Measurements from ENCODE around the gene FAM163B. TPM values are rescaled to one million over a fixed set of nuclear protein-coding genes. Genes with fewer than 3 reads are reported as not detected.

Gene FAM163B
- total and polyA plus RNA-seq, 2 of the 8 experiments (the other 6 are each of a cell fraction or from before 2014, with no cell fraction given) = 0.63 to 1.0 TPM

- POLR2A ChIA-PET (ENCODE audit: partially characterized antibody) = no interaction called here
- no peak overlapping the region for H2BK15ac ChIP-seq (ENCODE audit: low read length)
- no peak overlapping the region for H3K18ac ChIP-seq (ENCODE audit: extremely low read depth, low read length)
- no peaks in the 10 kb centered on the region for H3K79me2 ChIP-seq (ENCODE audit: control insufficient read depth in 1 of 2, insufficient read depth in 2 of 2, low read length in 2 of 2)
- H3K4me1 ChIP-seq (replicated peaks in 1 of 4; ENCODE audit: control insufficient read depth in 3 of 4, insufficient read depth in 4 of 4, low read length in 3 of 4) = peaks cover 0 to 8% (median 0%) of the 10 kb centered on the region in 4 experiments; a peak in 3 of 7 replicates
- H3K56ac ChIP-seq (replicated peaks; ENCODE audit: insufficient read length, low read depth, low read length) = no peak overlapping the region
- H3K14ac ChIP-seq (ENCODE audit: insufficient read length) = no peak overlapping the region
- H2BK120ac ChIP-seq (replicated peaks; ENCODE audit: low read depth, low read length) = no peak overlapping the region
- no peaks in the 10 kb centered on the region for H3K27me3 ChIP-seq (replicated peaks in 1 of 4; ENCODE audit: control insufficient read depth in 3 of 4, extremely low read depth in 1 of 4, insufficient read depth in 3 of 4, low read length in 3 of 4)
- H3K9ac ChIP-seq (replicated peaks in 1 of 4; ENCODE audit: extremely low read depth in 1 of 4, low read depth in 3 of 4, low read length in 3 of 4) = no peak overlapping the region
- H3K79me1 ChIP-seq (ENCODE audit: low read depth, low read length) = no peaks in the 10 kb centered on the region; the same call in 1 of the 2 replicates
- no peak overlapping the region for H2BK12ac ChIP-seq (ENCODE audit: low read depth, low read length)
- no peak overlapping the region for H3K4ac ChIP-seq (replicated peaks; ENCODE audit: insufficient read length, low read depth, low read length)
- TF ChIP-seq CEBPB (IDR thresholded peaks at IDR 0.05; ENCODE audit: low read depth, low read length) (no peak), BCL11A (IDR thresholded peaks at IDR 0.05; ENCODE audit: low read depth in 2 of 2, low read length in 2 of 2) (no peak), EGR1 (IDR thresholded peaks at IDR 0.05; ENCODE audit: borderline replicate concordance, low read depth, low read length) (no peak), USF2 (IDR thresholded peaks at IDR 0.05; ENCODE audit: low read length) (no peak), BRCA1 (IDR thresholded peaks at IDR 0.05; ENCODE audit: low read depth, low read length) (no peak), CBX5 (IDR thresholded peaks at IDR 0.05; ENCODE audit: low read depth, low read length) (no peak), BACH1 (IDR thresholded peaks at IDR 0.05; ENCODE audit: low read length) (no peak), NRF1 (IDR thresholded peaks at IDR 0.05; ENCODE audit: low read depth, low read length) (no peak), YY1 (IDR thresholded peaks at IDR 0.05; ENCODE audit: low read depth, low read length) (no peak), SAP30 (IDR thresholded peaks at IDR 0.05; ENCODE audit: insufficient read depth, insufficient replicate concordance, low read length) (no peak), SP2 (IDR thresholded peaks at IDR 0.05; ENCODE audit: low read length) (no peak), FOSL1 (IDR thresholded peaks at IDR 0.05; ENCODE audit: insufficient read depth, low read depth, low read length) (no peak)
- H2AK5ac ChIP-seq (ENCODE audit: low read depth, low read length) = no peak overlapping the region
- H3K27ac ChIP-seq (ENCODE audit: low read depth, low read length) = no peak overlapping the region
- H2BK5ac ChIP-seq (ENCODE audit: low read depth, low read length) = no peak overlapping the region
- no peak overlapping the region for H2AFZ ChIP-seq (ENCODE audit: low read length)
- no peak overlapping the region for H3K23ac ChIP-seq (ENCODE audit: insufficient read length)
- WGBS, 2 experiments (ENCODE audit: extremely low coverage in 1 of 2, insufficient coverage in 1 of 2, insufficient read length in 1 of 2, insufficient replicate concordance in 2 of 2, low coverage in 1 of 2, low lambda C conversion rate in 2 of 2, missing lambda C conversion rate in 1 of 2) = 90% methylated on average over 10 of the region's 12 CpGs; no CpG with 5 or more reads in 1 of the 2 experiments
- no peak overlapping the region for H2BK20ac ChIP-seq (ENCODE audit: low read length)
- no peak overlapping the region for H4K91ac ChIP-seq (replicated peaks; ENCODE audit: insufficient read length, low read length)
- DNase-seq (ENCODE audit: low read depth in 1 of 2, low spot score in 2 of 2) (no peak), FAIRE-seq (no peak)
- no peak overlapping the region for H4K5ac ChIP-seq (ENCODE audit: insufficient read length, low read depth, low read length)
- no peak overlapping the region for H3K4me3 ChIP-seq (ENCODE audit: extremely low read depth in 1 of 4, insufficient read depth in 2 of 4, low read depth in 3 of 4, low read length in 4 of 4)
- H3K4me2 ChIP-seq (ENCODE audit: insufficient read depth in 1 of 2, low read depth in 2 of 2, low read length in 2 of 2) = no peak overlapping the region
- no peaks in the 10 kb centered on the region for H3K9me3 ChIP-seq (ENCODE audit: insufficient read depth in 2 of 2, low read depth in 1 of 2, low read length in 1 of 2)
- CTCF ChIA-PET (ENCODE audit: partially characterized antibody) = interaction anchor here (2.0 kb wide), 1 partner anchor 15 kb away, joined by 7 read pairs; no protein-coding TSS in a partner anchor
- no peaks in the 10 kb centered on the region for H3K36me3 ChIP-seq (ENCODE audit: control insufficient read depth in 2 of 4, insufficient read depth in 4 of 4, low read length in 3 of 4)
- no peak overlapping the region for H4K8ac ChIP-seq (ENCODE audit: extremely low read depth, insufficient read depth, low read length)
- no peaks in the 10 kb centered on the region for H4K20me1 ChIP-seq (replicated peaks in 1 of 2; ENCODE audit: control insufficient read depth in 1 of 2, insufficient read depth in 2 of 2, low read length in 2 of 2)
- H3K23me2 ChIP-seq (ENCODE audit: low read depth, low read length) = no peaks in the 10 kb centered on the region
These were observed 40.8 kb upstream of the FAM163B start for GRCh38 chr9:133650026-133650425.

Data from H1 (cell line).